GM13976 (cell line): Measurements from ENCODE around the gene LEFTY1.

ENCODE experiments used
- DNase-seq: peaks from one replicate; pipeline ENCODE4 v3.0.0; 2012; ENCODE audit warnings: low spot score
- in situ Hi-C: fragments of 300-500 bp; cut with MboI; formaldehyde crosslinking; loops from one replicate; pipeline ENCODE4 v1.12.0; 2022; ENCODE audit warnings: low sequenced_read_pairs, mixed read lengths, inconsistent platforms; ENCODE audit not compliant: unreplicated experiment
- TF ChIP-seq, protein P1 (sequence below): IDR thresholded peaks from 2 replicates; pipeline ENCODE4 v1.5.1; 2012; ENCODE audit warnings: borderline replicate concordance, mild to moderate bottlenecking; ENCODE audit not compliant: insufficient read depth; ENCODE audit errors: extremely low read depth, missing control alignments, control extremely low read depth

LEFTY1 gene

DNA sequence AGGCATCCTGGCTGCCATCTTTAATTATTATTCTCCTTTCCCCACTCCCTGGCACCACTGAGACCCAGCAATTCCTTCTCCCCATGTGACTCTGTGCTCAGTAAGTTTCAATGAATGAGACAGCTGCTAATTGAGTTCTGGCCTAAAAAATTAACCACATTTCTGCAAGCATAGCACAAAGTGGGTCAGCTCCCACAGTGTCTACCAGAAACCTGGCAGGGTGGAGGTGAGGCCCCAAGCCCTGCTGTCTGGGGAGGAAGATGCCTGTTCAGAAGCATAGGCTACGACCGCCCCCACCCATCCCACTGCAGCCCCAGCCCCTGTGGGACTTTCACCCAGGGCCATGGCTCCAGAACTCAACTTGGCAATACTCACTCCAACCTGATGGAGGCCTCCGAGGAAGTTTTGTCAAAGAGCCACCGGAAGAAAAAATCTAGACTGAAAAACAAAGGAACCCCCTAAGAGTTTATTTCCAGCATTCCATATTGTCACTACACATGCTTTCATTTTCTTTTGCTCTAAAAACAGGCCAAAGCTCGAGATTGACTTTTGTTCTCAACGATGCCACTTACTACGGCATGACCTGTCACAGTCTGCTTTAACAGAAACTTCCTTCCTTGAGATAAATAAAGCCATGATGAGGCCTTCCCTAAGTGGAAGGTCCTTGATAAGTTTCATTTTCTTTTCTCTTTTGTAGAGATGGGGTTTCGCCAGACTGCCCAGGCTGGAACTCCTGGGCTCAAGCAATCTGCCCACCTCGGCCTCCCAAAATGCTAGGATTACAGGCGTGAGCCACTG, 33.2 kb downstream of the LEFTY1 start:
- in situ Hi-C loops: no loop called here

DNA sequence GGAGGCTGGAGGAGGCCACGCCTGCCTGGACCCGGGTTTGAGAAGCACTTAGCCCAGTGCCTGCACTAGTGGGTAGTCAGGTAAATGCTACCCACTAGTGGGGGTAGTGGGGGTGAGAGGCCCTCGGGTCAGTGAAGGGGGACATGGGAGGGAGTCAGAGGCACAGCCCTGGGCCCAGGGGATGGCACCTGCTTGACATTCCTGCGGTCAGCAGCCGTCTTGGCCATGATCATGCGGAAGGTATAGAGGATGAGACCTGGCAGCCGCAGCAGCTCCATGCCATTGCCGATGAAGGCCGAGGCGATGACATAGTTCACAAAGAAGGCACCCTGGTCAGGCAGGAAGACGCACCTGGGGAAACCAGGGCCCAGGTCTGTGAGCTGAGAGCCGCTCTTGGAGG, 35.5 kb downstream of the LEFTY1 start:
- in situ Hi-C loops: no loop called here
- DNase-seq: no peak
- TF ChIP-seq, protein P1, sequence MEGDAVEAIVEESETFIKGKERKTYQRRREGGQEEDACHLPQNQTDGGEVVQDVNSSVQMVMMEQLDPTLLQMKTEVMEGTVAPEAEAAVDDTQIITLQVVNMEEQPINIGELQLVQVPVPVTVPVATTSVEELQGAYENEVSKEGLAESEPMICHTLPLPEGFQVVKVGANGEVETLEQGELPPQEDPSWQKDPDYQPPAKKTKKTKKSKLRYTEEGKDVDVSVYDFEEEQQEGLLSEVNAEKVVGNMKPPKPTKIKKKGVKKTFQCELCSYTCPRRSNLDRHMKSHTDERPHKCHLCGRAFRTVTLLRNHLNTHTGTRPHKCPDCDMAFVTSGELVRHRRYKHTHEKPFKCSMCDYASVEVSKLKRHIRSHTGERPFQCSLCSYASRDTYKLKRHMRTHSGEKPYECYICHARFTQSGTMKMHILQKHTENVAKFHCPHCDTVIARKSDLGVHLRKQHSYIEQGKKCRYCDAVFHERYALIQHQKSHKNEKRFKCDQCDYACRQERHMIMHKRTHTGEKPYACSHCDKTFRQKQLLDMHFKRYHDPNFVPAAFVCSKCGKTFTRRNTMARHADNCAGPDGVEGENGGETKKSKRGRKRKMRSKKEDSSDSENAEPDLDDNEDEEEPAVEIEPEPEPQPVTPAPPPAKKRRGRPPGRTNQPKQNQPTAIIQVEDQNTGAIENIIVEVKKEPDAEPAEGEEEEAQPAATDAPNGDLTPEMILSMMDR: no peak

More for the DNA sequence above, 33.2 kb downstream of the LEFTY1 start:
- DNase-seq: no peak
- TF ChIP-seq, protein P1: no peak

DNA sequence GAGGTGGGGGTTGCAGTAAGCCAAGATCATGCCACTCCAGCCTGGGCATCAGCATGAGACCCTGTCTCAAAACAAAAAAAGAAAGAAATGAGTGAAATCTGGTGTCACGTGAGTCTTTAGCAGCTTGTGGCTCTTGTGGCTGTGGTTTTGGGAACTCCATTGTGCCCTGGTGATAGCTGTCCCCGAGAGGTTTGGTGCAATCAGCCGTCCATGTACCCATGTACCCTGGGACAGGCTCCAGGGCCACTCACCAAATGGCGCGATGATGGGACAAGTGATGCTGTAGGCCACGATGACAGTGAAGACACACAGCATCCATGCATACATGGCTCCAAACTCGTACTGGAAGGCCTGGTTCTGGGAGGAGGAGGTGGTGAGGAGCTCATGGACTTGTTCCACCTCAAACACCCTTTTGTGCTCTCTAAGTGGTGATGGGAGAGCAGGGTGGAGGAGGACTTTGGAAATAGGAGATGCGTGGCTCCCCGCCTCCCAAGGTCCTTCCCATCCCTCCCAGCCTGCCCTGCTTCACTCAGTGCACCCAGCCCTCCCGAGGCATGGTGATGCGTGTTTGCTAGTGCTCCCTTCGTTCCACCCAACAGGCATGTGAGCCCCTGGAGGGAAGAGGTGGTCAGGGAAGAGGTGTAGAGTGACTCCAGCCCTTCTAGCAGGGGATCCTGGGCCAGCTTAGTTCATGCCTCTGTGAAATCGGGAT, 36.4 kb downstream of the LEFTY1 start:
- in situ Hi-C loops: no loop called here
- no peak for DNase-seq
- TF ChIP-seq, protein P1: no peak

DNA sequence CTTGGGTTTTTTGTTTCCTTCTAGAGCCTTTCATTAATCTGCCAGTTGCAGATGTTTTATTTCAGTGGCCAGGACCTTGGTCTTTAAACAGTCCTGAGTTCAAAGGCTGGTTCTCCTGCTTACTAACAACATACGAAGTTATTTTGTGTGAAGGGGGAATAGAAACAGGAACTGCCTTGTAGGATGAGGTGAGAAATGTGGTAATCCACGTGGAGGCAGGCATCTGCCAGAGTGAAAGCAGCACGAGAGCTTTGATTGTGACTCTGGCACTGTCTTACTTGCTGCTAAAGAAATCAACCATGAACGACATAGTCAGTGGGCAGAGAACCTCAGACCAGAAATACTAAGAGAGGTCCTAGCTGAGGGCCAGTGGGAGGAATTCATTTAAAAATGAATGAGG, 37.1 kb downstream of the LEFTY1 start:
- DNase-seq: peak; percentile 73
- TF ChIP-seq, protein P1: no peak
- in situ Hi-C loops: no loop called here

DNA sequence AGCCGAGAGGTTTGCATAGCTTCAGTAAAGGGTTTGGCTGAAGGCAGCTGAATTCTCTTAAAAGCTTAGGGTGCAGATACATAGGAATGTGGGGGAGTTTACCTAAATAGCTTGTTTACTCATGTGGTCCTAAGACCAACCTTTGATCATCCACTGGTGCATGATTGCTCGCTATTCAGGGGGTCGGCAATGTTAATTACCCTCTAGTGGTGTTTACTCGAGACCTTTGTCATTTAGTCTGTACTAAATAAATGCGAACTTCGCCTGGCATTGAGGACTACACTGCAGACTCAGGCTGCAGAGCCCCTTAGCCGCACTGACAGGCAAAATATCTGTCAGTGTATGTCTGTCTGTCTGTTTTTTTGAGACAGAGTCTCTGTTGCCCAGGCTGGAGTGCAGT, 38.6 kb downstream of the LEFTY1 start:
- in situ Hi-C loops: no loop called here
- TF ChIP-seq, protein P1: no peak
- DNase-seq: no peak

DNA sequence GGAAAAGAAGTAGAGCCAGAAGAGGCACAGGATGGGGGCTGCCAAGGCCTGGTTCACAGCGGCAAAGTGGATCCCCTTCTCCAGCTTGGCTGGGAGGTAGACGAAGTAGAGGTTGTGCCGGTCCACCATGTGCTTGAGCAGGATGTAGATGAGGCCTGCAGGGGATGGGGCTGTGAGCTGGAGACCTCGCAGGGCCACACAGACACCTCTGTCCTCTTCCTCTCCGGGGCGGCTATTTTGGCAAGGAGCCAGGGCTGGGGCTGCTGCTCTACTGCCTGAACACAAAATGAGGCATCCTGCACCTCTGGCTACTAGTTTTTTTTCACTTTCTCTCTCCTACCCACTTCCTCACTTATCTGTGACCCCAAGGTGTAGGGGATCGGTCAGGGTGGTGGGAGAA, 39.0 kb downstream of the LEFTY1 start:
- TF ChIP-seq, protein P1: no peak
- no peak for DNase-seq
- in situ Hi-C loops: no loop called here
